B cell (primary cell): Measurements from ENCODE around the gene ZFYVE27. TPM values are rescaled to one million over a fixed set of nuclear protein-coding genes. Genes with fewer than 3 reads are reported as not detected.
A peak's percentile ranks its signal among the peaks of the same experiment; 100 is the strongest.

ENCODE experiments used
- ATAC-seq: fragments of 200-7000 bp; cut with Tn5 transposase; one replicate; pipeline ENCODE4 v1.10.0; 2021; ENCODE audit warnings: low read depth, mild to moderate bottlenecking, moderate number of reproducible peaks, moderate library complexity
- CTCF ChIA-PET: fragments of 350-600 bp; sonication (Branson Sonifier 250); formaldehyde crosslinking; loops from one replicate; lab custom pipeline; 2021; ENCODE audit warnings: antibody characterized with exemption, inconsistent platforms; lab: Charles Lee
- POLR2A ChIA-PET: fragments of 350-600 bp; sonication (Branson Sonifier 250); formaldehyde crosslinking; loops from one replicate; lab custom pipeline; 2021; ENCODE audit warnings: antibody characterized with exemption; lab: Charles Lee
- DNase-seq: peaks from one replicate; pipeline ENCODE4 v3.0.0; 2013
- H2AFZ ChIP-seq: 2 replicates; pipeline ENCODE4 v1.6.1; 2012; ENCODE audit warnings: mild to moderate bottlenecking, low read depth, low read length; ENCODE audit not compliant: insufficient read depth, poor library complexity, severe bottlenecking
- H3K27ac ChIP-seq, 2 donors: 1 replicate in 1 of 2; 2 replicates in 1 of 2; pipeline ENCODE4 v1.5.1; 2012 to 2013; ENCODE audit warnings: low read length in 2 of 2, mild to moderate bottlenecking in 2 of 2, moderate library complexity in 1 of 2
- H3K27me3 ChIP-seq, 4 experiments: fragments of 200-600 bp in 1 of 4; sonication (generic) in 1 of 4; replicated peaks in 1 of 4; 1 replicate in 2 of 4; 2 replicates in 2 of 4; pipeline versions ENCODE4 v1.6.1 to v1.7.0; 2013 to 2016; ENCODE audit warnings: low read length in 3 of 4, mild to moderate bottlenecking in 2 of 4, mixed read lengths in 1 of 4, moderate library complexity in 1 of 4; ENCODE audit not compliant: insufficient read depth in 4 of 4, control insufficient read depth in 3 of 4; ENCODE audit errors: control extremely low read depth in 1 of 4
- H3K36me3 ChIP-seq, 2 experiments: replicated peaks in 1 of 2; 1 replicate in 1 of 2; 2 replicates in 1 of 2; pipeline versions ENCODE4 v1.6.1 to v1.7.1; 2013; ENCODE audit warnings: low read length in 1 of 2; ENCODE audit not compliant: insufficient read depth in 2 of 2, control insufficient read depth in 1 of 2; ENCODE audit errors: control extremely low read depth in 1 of 2, extremely low read depth in 1 of 2
- H3K4me1 ChIP-seq, 2 donors: fragments of 200-600 bp in 1 of 2; sonication (generic) in 1 of 2; 1 replicate in 1 of 2; 2 replicates in 1 of 2; pipeline versions ENCODE4 v1.5.1 to v1.6.1; 2013 to 2017; ENCODE audit warnings: low read length in 2 of 2; ENCODE audit not compliant: control insufficient read depth in 2 of 2, insufficient read depth in 2 of 2
- H3K4me2 ChIP-seq: replicated peaks from 2 replicates; pipeline ENCODE3; 2012; ENCODE audit warnings: mild to moderate bottlenecking, low read depth, low read length; ENCODE audit not compliant: poor library complexity, severe bottlenecking
- H3K4me3 ChIP-seq, 5 experiments: fragments of 200-600 bp in 1 of 5; sonication (generic) in 1 of 5; 1 replicate in 3 of 5; 2 replicates in 2 of 5; pipeline versions ENCODE4 v1.5.1 to v1.7.0; 2011 to 2016; ENCODE audit warnings: low read length in 4 of 5, mild to moderate bottlenecking in 4 of 5, low read depth in 2 of 5, control low read depth in 1 of 5, moderate library complexity in 1 of 5; ENCODE audit not compliant: insufficient read depth in 1 of 5; ENCODE audit errors: control extremely low read depth in 1 of 5, extremely low read depth in 1 of 5
- H3K79me2 ChIP-seq: fragments of 200-600 bp; sonication (generic); one replicate; pipeline ENCODE4 v1.6.0; 2016; ENCODE audit warnings: low read length; ENCODE audit not compliant: control insufficient read depth, insufficient read depth
- H3K9ac ChIP-seq: fragments of 200-600 bp; sonication (generic); 2 replicates; pipeline ENCODE4 v1.6.1; 2017; ENCODE audit warnings: mild to moderate bottlenecking, low read length, moderate library complexity
- H3K9me3 ChIP-seq, 3 donors: one replicate each; pipeline versions ENCODE4 v1.6.1 to v1.7.1; 2013; ENCODE audit warnings: low read length in 2 of 3; ENCODE audit not compliant: control insufficient read depth in 2 of 3, insufficient read depth in 1 of 3; ENCODE audit errors: control extremely low read depth in 1 of 3
- H4K20me1 ChIP-seq: 2 replicates; pipeline ENCODE4 v1.6.0; 2012; ENCODE audit warnings: mild to moderate bottlenecking, low read length; ENCODE audit not compliant: insufficient read depth, control insufficient read depth, poor library complexity, severe bottlenecking
- H3K27ac Mint-ChIP-seq: one replicate; pipeline ENCODE4 v1.8.0; 2021; ENCODE audit warnings: mixed read lengths
- H3K27me3 Mint-ChIP-seq: one replicate; pipeline ENCODE4 v1.8.0; 2021; ENCODE audit warnings: mixed read lengths
- H3K4me1 Mint-ChIP-seq: one replicate; pipeline ENCODE4 v1.8.0; 2021; ENCODE audit warnings: mixed read lengths
- H3K4me3 Mint-ChIP-seq: one replicate; pipeline ENCODE4 v1.8.0; 2021; ENCODE audit warnings: mixed read lengths
- H3K9me3 Mint-ChIP-seq: one replicate; pipeline ENCODE4 v1.8.0; 2022; ENCODE audit warnings: mixed read lengths; ENCODE audit not compliant: insufficient read depth
- EZH2 ChIP-seq: IDR thresholded peaks from 2 replicates; pipeline ENCODE4 v1.6.1; 2012; ENCODE audit warnings: borderline replicate concordance, low read depth, mild to moderate bottlenecking, moderate library complexity, low read length; ENCODE audit not compliant: insufficient read depth, poor library complexity, severe bottlenecking
- WGBS: methylation state at CpG from one replicate; pipeline ENCODE4 v1.1.5; 2013; ENCODE audit warnings: missing lambda C conversion rate; ENCODE audit not compliant: insufficient coverage; 5-methylcytosine and 5-hydroxymethylcytosine counted together
- intact Hi-C: fragments of 100-400 bp; cut with micrococcal nuclease; formaldehyde crosslinking; loops from one replicate; pipeline ENCODE4 v1.10.0; 2022
- polyA plus RNA-seq: library from polyadenylated mRNA; depleted of rRNA; stranded (reverse); fragments of >200 nt; gene quantifications from 2 replicates; pipeline ENCODE4 v1.2.3, GENCODE V29; 2012
- total RNA-seq, 2 donors: library from RNA; stranded (reverse); fragments of 120-200 nt in 1 of 2; gene quantifications; 1 replicate in 1 of 2; 2 replicates in 1 of 2; pipeline versions ENCODE4 v1.2.3 to v1.2.4, GENCODE V29; 2013 to 2022
- TF ChIP-seq, protein P1 (sequence below): fragments of 200-600 bp; IDR thresholded peaks from one replicate; pipeline ENCODE4 v1.8.0; 2022; ENCODE audit warnings: antibody characterized with exemption, mild to moderate bottlenecking

The ZFYVE27 gene
- total and polyA plus RNA-seq, 2 donors (not counting 1 experiment from before 2014, with no cell fraction given) = 50.4 to 79.7 TPM

DNA sequence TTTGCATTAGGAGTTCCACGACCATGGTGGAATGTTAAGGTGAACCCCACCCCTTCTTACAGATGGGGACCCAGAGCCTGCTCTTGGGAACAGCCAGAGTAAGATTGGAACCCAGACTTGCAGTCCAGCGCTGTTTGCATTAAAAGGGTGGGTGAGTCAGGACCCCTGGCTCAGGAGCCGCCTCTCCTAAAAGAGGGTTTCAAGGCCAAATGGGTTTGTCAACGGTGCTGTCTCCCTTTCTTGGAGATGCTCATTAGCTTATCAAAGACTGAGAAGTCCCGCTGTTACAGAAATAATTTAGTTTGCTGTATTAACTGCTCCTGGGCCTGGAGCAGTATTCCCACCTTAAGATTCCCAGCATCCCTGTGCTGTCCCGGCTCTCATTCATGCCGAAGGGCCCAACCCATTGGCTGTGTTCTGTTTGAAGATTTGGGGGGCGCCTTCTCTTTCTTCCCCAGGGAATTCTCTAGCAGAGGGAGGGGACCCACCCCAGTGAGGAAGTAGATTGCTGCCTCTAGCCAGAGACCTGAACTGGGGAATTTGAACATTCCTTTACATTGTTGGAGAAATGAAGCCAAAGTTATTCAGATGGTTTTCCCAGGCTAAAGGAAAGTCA lies 21.6 kb upstream of the ZFYVE27 start:
- no peaks in the 10 kb centered on the region for H3K36me3 ChIP-seq
- ChIA-PET CTCF (interaction anchor here (1.4 to 2.4 kb wide), 4 partner anchors 17 to 32 kb away, joined by 3 to 9 read pairs (median 6); partner anchors contain the start of gene ZFYVE27), POLR2A (interaction anchor here (0.6 kb wide), 1 partner anchor 28 kb away, joined by 3 read pairs; the partner anchor contains the start of gene AVPI1)
- ATAC-seq (no peak), DNase-seq (no peak)
- peaks cover 0 to 26% (median 9%) of the 10 kb centered on the region in 4 experiments for H3K27me3 ChIP-seq
- no peaks in the 10 kb centered on the region for H4K20me1 ChIP-seq
- Mint-ChIP-seq H3K27me3 (peaks cover 17% of the 10 kb centered on the region), H3K4me1 (peaks cover 20% of the 10 kb centered on the region), H3K27ac (no peak overlapping the region), H3K4me3 (peak overlapping the region; percentile 100), H3K9me3 (no peaks in the 10 kb centered on the region)
- peaks cover 12 to 18% of the 10 kb centered on the region in 2 donors for H3K4me1 ChIP-seq
- H3K79me2 ChIP-seq = no peaks in the 10 kb centered on the region
- WGBS = 87% methylated on average over 4 of the region's 8 CpGs
- no peaks in the 10 kb centered on the region for H3K9me3 ChIP-seq
- intact Hi-C loops = no loop called here
- no peak overlapping the region for H2AFZ ChIP-seq
- H3K4me2 ChIP-seq = no peak overlapping the region
- no peak overlapping the region for H3K27ac ChIP-seq
- peak overlapping the region in 1 of 5 experiments; percentile 67 for H3K4me3 ChIP-seq
- TF ChIP-seq, protein P1, sequence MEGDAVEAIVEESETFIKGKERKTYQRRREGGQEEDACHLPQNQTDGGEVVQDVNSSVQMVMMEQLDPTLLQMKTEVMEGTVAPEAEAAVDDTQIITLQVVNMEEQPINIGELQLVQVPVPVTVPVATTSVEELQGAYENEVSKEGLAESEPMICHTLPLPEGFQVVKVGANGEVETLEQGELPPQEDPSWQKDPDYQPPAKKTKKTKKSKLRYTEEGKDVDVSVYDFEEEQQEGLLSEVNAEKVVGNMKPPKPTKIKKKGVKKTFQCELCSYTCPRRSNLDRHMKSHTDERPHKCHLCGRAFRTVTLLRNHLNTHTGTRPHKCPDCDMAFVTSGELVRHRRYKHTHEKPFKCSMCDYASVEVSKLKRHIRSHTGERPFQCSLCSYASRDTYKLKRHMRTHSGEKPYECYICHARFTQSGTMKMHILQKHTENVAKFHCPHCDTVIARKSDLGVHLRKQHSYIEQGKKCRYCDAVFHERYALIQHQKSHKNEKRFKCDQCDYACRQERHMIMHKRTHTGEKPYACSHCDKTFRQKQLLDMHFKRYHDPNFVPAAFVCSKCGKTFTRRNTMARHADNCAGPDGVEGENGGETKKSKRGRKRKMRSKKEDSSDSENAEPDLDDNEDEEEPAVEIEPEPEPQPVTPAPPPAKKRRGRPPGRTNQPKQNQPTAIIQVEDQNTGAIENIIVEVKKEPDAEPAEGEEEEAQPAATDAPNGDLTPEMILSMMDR = no peak
- no peak for TF ChIP-seq EZH2
- no peak overlapping the region for H3K9ac ChIP-seq

DNA sequence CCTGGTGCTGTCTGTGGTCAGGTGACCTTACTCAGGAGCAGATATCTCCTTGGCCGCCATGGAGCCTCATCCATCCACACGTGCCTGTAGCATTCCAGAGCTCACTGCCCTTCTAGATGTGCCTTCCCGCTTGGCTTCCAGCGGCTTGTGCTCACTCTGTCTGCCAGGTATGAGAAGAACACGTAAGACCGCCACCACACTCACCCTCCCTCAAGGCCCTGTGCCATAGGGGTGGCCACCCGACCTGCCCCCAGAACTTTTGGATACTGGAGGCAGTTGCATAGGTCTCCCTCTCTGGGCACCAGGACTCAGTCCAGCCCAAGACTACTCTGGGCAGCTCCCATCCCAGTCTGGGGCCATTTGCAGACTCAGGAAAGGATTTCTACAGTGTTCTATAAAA lies 19.3 kb upstream of the ZFYVE27 start:
- Mint-ChIP-seq H3K27me3 (peaks cover 8% of the 10 kb centered on the region), H3K4me1 (peaks cover 16% of the 10 kb centered on the region), H3K4me3 (no peak overlapping the region), H3K9me3 (no peaks in the 10 kb centered on the region), H3K27ac (no peak overlapping the region)
- Histone ChIP-seq H4K20me1 (no peaks in the 10 kb centered on the region), H3K4me3 (no peak overlapping the region), H3K27ac (no peak overlapping the region), H3K79me2 (no peaks in the 10 kb centered on the region), H3K9me3 (no peaks in the 10 kb centered on the region), H3K27me3 (peaks cover 0 to 14% (median 4%) of the 10 kb centered on the region in 4 experiments), H3K4me1 (peaks cover 12 to 18% of the 10 kb centered on the region in 2 donors), H3K4me2 (no peak overlapping the region), H2AFZ (no peak overlapping the region), H3K9ac (no peak overlapping the region), H3K36me3 (no peaks in the 10 kb centered on the region)
- CTCF ChIA-PET = interaction anchor here (0.6 to 2.0 kb wide), 5 partner anchors 13 to 324 kb away, joined by 3 to 8 read pairs (median 4); no protein-coding TSS in a partner anchor
- ATAC-seq (no peak), DNase-seq (no peak)
- POLR2A ChIA-PET = interaction anchor here (1.4 kb wide), 1 partner anchor 31 kb away, joined by 3 read pairs; the partner anchor contains the start of gene AVPI1
- TF ChIP-seq, protein P1 = no peak
- TF ChIP-seq EZH2 = no peak
- intact Hi-C loops = no loop called here
- WGBS = 89% methylated on average over 6 of the region's 7 CpGs
